Ascending aorta (tissue), 2 donors: ENCODE results near the gene UGT2A1. TPM values are rescaled to one million over a fixed set of nuclear protein-coding genes. Genes with fewer than 3 reads are reported as not detected.

Experiments
- DNase-seq, 2 donors: peaks; one replicate each; pipeline ENCODE4 v3.0.0-alpha.2; 2019; ENCODE audit warnings: low spot score in 2 of 2
- H3K27ac ChIP-seq, 2 donors: fragments of 200-600 bp; sonication (generic); one replicate each; pipeline ENCODE4 v1.5.1; 2016 to 2017; ENCODE audit warnings: mild to moderate bottlenecking in 1 of 2
- H3K27me3 ChIP-seq: fragments of 200-600 bp; sonication (generic); one replicate; pipeline ENCODE4 v1.5.1; 2017
- H3K36me3 ChIP-seq, 2 donors: fragments of 200-600 bp; sonication (generic); one replicate each; pipeline ENCODE4 v1.5.1; 2016
- H3K4me1 ChIP-seq, 2 donors: fragments of 200-600 bp; sonication (generic); one replicate each; pipeline ENCODE4 v1.5.1; 2016 to 2017; ENCODE audit warnings: mild to moderate bottlenecking in 1 of 2
- H3K4me3 ChIP-seq, 2 donors: fragments of 200-600 bp; sonication (generic); one replicate each; pipeline ENCODE4 v1.5.1; 2016 to 2017; ENCODE audit warnings: mild to moderate bottlenecking in 1 of 2
- H3K9me3 ChIP-seq, 2 donors: fragments of 200-600 bp; sonication (generic); one replicate each; pipeline ENCODE4 v1.5.1; 2016
- intact Hi-C: fragments of 100-400 bp; cut with DNase I; formaldehyde crosslinking; loops from one replicate; pipeline ENCODE4 v1.15.1; 2023
- total RNA-seq: library from RNA; depleted of rRNA; stranded (reverse); fragments of >200 nt; gene quantifications from one replicate; pipeline ENCODE4 v1.1.0, GENCODE V29; 2016
- TF ChIP-seq, protein P1 (sequence below), 3 experiments: fragments of 200-600 bp in 2 of 3; fragments of 450-650 bp in 1 of 3; sonication (generic) in 2 of 3; IDR thresholded peaks; one replicate each; pipeline ENCODE4 v1.5.1; 2016 to 2019; ENCODE audit warnings: antibody characterized with exemption in 3 of 3, mild to moderate bottlenecking in 1 of 3, moderate library complexity in 1 of 3

UGT2A1 gene
- total RNA-seq, 1 donor from 2014 or later, result not detected

GRCh38 chr4:69617083-69617694 lies 35.9 kb downstream of the UGT2A1 start:
- Histone ChIP-seq H3K27ac (no peak overlapping the region), H3K4me3 (no peak overlapping the region), H3K36me3 (no peaks in the 10 kb centered on the region), H3K9me3 (no peaks in the 10 kb centered on the region), H3K4me1 (no peaks in the 10 kb centered on the region), H3K27me3 (no peaks in the 10 kb centered on the region)
- DNase-seq, result no peak
- TF ChIP-seq, protein P1, sequence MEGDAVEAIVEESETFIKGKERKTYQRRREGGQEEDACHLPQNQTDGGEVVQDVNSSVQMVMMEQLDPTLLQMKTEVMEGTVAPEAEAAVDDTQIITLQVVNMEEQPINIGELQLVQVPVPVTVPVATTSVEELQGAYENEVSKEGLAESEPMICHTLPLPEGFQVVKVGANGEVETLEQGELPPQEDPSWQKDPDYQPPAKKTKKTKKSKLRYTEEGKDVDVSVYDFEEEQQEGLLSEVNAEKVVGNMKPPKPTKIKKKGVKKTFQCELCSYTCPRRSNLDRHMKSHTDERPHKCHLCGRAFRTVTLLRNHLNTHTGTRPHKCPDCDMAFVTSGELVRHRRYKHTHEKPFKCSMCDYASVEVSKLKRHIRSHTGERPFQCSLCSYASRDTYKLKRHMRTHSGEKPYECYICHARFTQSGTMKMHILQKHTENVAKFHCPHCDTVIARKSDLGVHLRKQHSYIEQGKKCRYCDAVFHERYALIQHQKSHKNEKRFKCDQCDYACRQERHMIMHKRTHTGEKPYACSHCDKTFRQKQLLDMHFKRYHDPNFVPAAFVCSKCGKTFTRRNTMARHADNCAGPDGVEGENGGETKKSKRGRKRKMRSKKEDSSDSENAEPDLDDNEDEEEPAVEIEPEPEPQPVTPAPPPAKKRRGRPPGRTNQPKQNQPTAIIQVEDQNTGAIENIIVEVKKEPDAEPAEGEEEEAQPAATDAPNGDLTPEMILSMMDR (IDR thresholded peaks at IDR 0.05), result no peak
- intact Hi-C loops, result no loop called here

- Histone ChIP-seq H3K9me3 (no peaks in the 10 kb centered on the region), H3K27me3 (no peaks in the 10 kb centered on the region), H3K4me3 (no peak overlapping the region), H3K4me1 (no peaks in the 10 kb centered on the region), H3K27ac (no peak overlapping the region), H3K36me3 (no peaks in the 10 kb centered on the region)
- TF ChIP-seq, protein P1 (IDR thresholded peaks at IDR 0.05), result no peak
- DNase-seq, result no peak
- intact Hi-C loops, result no loop called here
Measured at GRCh38 chr4:69610484-69610883, 42.6 kb downstream of the UGT2A1 start.

GRCh38 chr4:69601065-69601464 lies 52.0 kb downstream of the UGT2A1 start:
- Histone ChIP-seq H3K27ac (no peak overlapping the region), H3K4me1 (no peaks in the 10 kb centered on the region), H3K4me3 (no peak overlapping the region), H3K27me3 (no peaks in the 10 kb centered on the region), H3K36me3 (no peaks in the 10 kb centered on the region), H3K9me3 (no peaks in the 10 kb centered on the region)
- intact Hi-C loops, result no loop called here
- TF ChIP-seq, protein P1 (IDR thresholded peaks at IDR 0.05), result no peak
- DNase-seq, result no peak

- Histone ChIP-seq H3K9me3 (no peaks in the 10 kb centered on the region), H3K36me3 (no peaks in the 10 kb centered on the region), H3K27me3 (no peaks in the 10 kb centered on the region), H3K4me1 (no peaks in the 10 kb centered on the region), H3K4me3 (no peak overlapping the region), H3K27ac (no peak overlapping the region)
- TF ChIP-seq, protein P1 (IDR thresholded peaks at IDR 0.05), result no peak
- intact Hi-C loops, result no loop called here
- DNase-seq, result no peak
Measured at GRCh38 chr4:69600013-69600412, 53.0 kb downstream of the UGT2A1 start.

DNA sequence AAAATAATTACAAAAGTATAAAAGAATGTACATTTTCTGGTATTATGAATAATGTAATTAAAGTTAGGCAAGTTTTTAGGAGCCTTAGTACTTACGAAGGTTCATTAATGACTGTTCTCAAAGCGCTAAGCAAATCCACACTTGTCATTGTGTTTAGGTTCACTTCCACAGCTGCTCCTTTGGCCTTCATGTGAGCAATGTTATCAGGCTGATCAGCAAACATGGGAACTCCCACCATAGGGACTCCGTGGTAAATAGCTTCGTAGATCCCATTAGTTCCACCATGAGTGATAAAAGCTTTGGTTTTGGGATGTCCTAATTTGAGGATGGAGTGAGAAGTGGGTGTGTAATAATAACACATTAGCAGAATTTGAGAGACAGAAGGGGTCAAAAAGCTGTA lies 58.7 kb downstream of the UGT2A1 start:
- no peak for DNase-seq
- Histone ChIP-seq H3K27me3 (no peaks in the 10 kb centered on the region), H3K9me3 (no peaks in the 10 kb centered on the region), H3K4me1 (no peaks in the 10 kb centered on the region), H3K27ac (no peak overlapping the region), H3K36me3 (no peaks in the 10 kb centered on the region), H3K4me3 (no peak overlapping the region)
- TF ChIP-seq, protein P1 (IDR thresholded peaks at IDR 0.05), result no peak
- intact Hi-C loops, result no loop called here

DNA sequence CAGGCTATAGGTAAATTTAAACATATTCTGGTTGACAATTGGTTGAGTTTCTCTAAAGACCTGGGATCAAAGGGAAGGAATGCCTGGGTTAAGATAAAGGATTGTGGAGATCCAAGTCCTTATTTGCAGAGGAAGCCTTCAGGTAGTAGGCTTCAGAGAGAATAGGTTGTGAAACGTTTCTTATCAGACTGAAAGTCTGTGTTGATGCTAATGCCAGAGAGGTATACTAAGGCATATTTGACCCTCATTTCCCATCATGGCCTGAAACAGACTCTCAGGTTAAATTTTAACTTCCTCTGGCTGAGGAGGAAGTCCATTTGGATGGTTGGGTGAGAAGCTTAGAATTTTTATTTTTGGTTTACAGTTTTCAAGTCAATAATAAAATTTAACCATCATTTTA lies 61.7 kb downstream of the UGT2A1 start:
- H3K27me3 ChIP-seq, result no peaks in the 10 kb centered on the region
- TF ChIP-seq, protein P1 (IDR thresholded peaks at IDR 0.05), result no peak
- H3K36me3 ChIP-seq, result no peaks in the 10 kb centered on the region
- no peak overlapping the region for H3K4me3 ChIP-seq
- H3K27ac ChIP-seq, result no peak overlapping the region
- no peak for DNase-seq
- no peaks in the 10 kb centered on the region for H3K9me3 ChIP-seq
- no peaks in the 10 kb centered on the region for H3K4me1 ChIP-seq
- intact Hi-C loops, result no loop called here
